Measurements from ENCODE around the gene TMEM131L.

TMEM131L gene

DNA sequence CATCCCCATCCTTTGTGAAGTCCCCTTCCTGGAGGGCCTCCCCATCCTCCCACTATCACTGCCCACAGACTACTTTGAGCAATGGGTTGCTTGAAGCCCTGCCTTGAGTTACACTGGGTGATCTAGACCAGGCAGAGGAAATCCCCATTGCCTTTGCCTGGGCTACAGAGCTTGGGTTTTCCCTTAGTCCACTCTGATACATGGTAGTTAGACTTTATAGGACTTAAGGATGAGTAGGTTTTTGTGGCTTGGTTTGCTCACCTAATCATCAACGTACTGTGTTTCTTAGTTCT lies 56.6 kb downstream of the TMEM131L start:
- Histone ChIP-seq H4K8ac (ENCODE audit: low read length) (no peak overlapping the region), H4K91ac (ENCODE audit: low read length) (no peak overlapping the region), H2BK120ac (ENCODE audit: low read depth, low read length) (no peak overlapping the region), H3K27me3 (ENCODE audit: control insufficient read depth in 1 of 2, insufficient read depth in 1 of 2, low read length in 2 of 2) (no peaks in the 10 kb centered on the region), H3K4ac (ENCODE audit: low read depth in 1 of 2, low read length in 2 of 2) (no peak overlapping the region), H3K27ac (ENCODE audit: low read length, poor library complexity, severe bottlenecking) (no peak overlapping the region), H3K14ac (ENCODE audit: low read length in 2 of 2) (no peak overlapping the region), H2AK5ac (ENCODE audit: low read length, severe bottlenecking) (no peak overlapping the region), H2BK5ac (ENCODE audit: low read depth, low read length, poor library complexity, severe bottlenecking) (no peak overlapping the region), H2BK15ac (ENCODE audit: low read depth, poor library complexity, severe bottlenecking) (no peak overlapping the region), H3K23ac (ENCODE audit: low read length in 2 of 2) (no peak overlapping the region), H2BK12ac (ENCODE audit: low read length in 2 of 2) (no peak overlapping the region), H3K4me1 (ENCODE audit: control insufficient read depth, insufficient read depth, low read depth, low read length) (peaks cover 2% of the 10 kb centered on the region), H3K9ac (ENCODE audit: low read length) (no peak overlapping the region), H3K4me3 (ENCODE audit: insufficient read depth in 1 of 2, low read depth in 1 of 2, low read length in 2 of 2) (no peak overlapping the region), H3K9me3 (ENCODE audit: control insufficient read depth, low read length) (no peaks in the 10 kb centered on the region), H2AFZ (ENCODE audit: low read depth, low read length) (no peak overlapping the region), H3K4me2 (ENCODE audit: low read length, poor library complexity, severe bottlenecking) (no peak overlapping the region), H3K18ac (ENCODE audit: low read depth in 1 of 2, low read length in 2 of 2) (no peak overlapping the region), H3K36me3 (ENCODE audit: control insufficient read depth in 1 of 2, insufficient read depth in 2 of 2, low read depth in 1 of 2, low read length in 2 of 2) (no peaks in the 10 kb centered on the region), H3K79me1 (replicated peaks; ENCODE audit: low read length, poor library complexity, severe bottlenecking) (peaks cover 21% of the 10 kb centered on the region)
- no CpG with 5 or more reads among the region's 1 CpG for WGBS
- DNase-seq = no peak

DNA sequence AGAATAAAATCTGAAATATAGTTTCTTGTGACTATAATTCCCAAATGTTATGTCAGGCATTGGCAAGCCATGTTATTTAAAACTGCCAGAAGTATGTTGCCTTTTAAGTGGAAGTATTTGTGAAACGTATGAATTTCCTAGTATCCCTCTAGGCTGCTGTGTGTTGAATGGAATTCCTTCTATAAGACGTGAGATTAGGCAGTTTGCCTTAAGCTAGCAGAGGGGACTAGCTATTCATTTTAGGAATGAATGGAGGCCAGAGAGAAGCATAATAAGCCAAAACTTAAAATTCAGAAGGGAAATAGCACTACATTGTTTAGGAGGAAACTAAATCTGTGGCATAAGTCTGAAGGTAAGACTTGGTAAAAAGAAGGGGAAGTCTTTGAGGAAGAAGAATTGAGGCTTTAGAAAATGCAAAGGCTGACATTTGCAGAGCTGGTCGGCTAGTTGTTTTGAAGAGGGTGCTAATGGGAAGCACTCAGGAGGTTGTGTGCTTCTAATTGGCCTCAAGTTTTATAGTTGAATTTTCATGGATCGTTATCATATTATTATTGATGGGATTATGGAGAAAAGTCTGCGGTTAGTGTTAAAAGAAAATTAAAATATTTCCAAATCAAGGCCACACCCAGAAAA lies 57.1 kb downstream of the TMEM131L start:
- Histone ChIP-seq H3K4me1 (ENCODE audit: control insufficient read depth, insufficient read depth, low read depth, low read length) (peaks cover 2% of the 10 kb centered on the region), H4K8ac (ENCODE audit: low read length) (no peak overlapping the region), H2BK5ac (ENCODE audit: low read depth, low read length, poor library complexity, severe bottlenecking) (no peak overlapping the region), H3K4me3 (ENCODE audit: insufficient read depth in 1 of 2, low read depth in 1 of 2, low read length in 2 of 2) (no peak overlapping the region), H2AFZ (ENCODE audit: low read depth, low read length) (no peak overlapping the region), H3K4ac (ENCODE audit: low read depth in 1 of 2, low read length in 2 of 2) (no peak overlapping the region), H3K36me3 (ENCODE audit: control insufficient read depth in 1 of 2, insufficient read depth in 2 of 2, low read depth in 1 of 2, low read length in 2 of 2) (no peaks in the 10 kb centered on the region), H3K14ac (ENCODE audit: low read length in 2 of 2) (no peak overlapping the region), H3K79me1 (replicated peaks; ENCODE audit: low read length, poor library complexity, severe bottlenecking) (peaks cover 19% of the 10 kb centered on the region), H2AK5ac (ENCODE audit: low read length, severe bottlenecking) (no peak overlapping the region), H3K4me2 (ENCODE audit: low read length, poor library complexity, severe bottlenecking) (no peak overlapping the region), H3K9me3 (ENCODE audit: control insufficient read depth, low read length) (no peaks in the 10 kb centered on the region), H4K91ac (ENCODE audit: low read length) (no peak overlapping the region), H3K18ac (ENCODE audit: low read depth in 1 of 2, low read length in 2 of 2) (no peak overlapping the region), H3K23ac (ENCODE audit: low read length in 2 of 2) (no peak overlapping the region), H3K27ac (ENCODE audit: low read length, poor library complexity, severe bottlenecking) (no peak overlapping the region), H3K27me3 (ENCODE audit: control insufficient read depth in 1 of 2, insufficient read depth in 1 of 2, low read length in 2 of 2) (no peaks in the 10 kb centered on the region), H2BK12ac (ENCODE audit: low read length in 2 of 2) (no peak overlapping the region), H2BK120ac (ENCODE audit: low read depth, low read length) (no peak overlapping the region), H3K9ac (ENCODE audit: low read length) (no peak overlapping the region), H2BK15ac (ENCODE audit: low read depth, poor library complexity, severe bottlenecking) (no peak overlapping the region)
- 76% methylated on average over 3 of the region's 5 CpGs for WGBS
- no peak for DNase-seq

DNA sequence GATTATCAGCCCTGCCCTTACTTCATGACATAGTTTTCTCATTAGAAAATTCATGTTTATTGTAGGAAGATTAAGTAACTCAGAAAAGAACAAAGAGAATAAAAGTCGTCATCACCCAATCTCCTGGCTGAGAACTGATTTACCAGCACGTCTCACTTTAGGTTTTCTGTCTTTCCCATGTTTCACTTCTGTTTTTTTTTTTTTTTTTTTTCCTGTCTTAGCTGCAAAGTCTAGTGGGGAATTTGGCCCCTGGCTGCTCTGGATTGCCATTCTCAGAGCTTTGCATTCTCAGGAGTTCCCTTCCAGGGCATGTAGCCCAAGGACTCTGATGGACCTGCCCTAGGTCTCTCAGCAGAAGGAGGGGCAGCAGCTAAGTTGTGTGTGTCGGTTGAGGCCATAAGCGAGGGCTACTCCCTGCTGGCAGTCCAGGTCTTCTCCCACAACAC lies 57.8 kb downstream of the TMEM131L start:
- 90% methylated on average over 3 of the region's 4 CpGs for WGBS
- no peaks in the 10 kb centered on the region for H3K9me3 ChIP-seq (ENCODE audit: control insufficient read depth, low read length)
- no peak overlapping the region for H3K4me3 ChIP-seq (ENCODE audit: insufficient read depth in 1 of 2, low read depth in 1 of 2, low read length in 2 of 2)
- peaks cover 19% of the 10 kb centered on the region for H3K79me1 ChIP-seq (replicated peaks; ENCODE audit: low read length, poor library complexity, severe bottlenecking)
- H4K91ac ChIP-seq (ENCODE audit: low read length) = no peak overlapping the region
- H3K27me3 ChIP-seq (ENCODE audit: control insufficient read depth in 1 of 2, insufficient read depth in 1 of 2, low read length in 2 of 2) = no peaks in the 10 kb centered on the region
- H3K23ac ChIP-seq (ENCODE audit: low read length in 2 of 2) = no peak overlapping the region
- H3K36me3 ChIP-seq (ENCODE audit: control insufficient read depth in 1 of 2, insufficient read depth in 2 of 2, low read depth in 1 of 2, low read length in 2 of 2) = no peaks in the 10 kb centered on the region
- no peak overlapping the region for H3K4ac ChIP-seq (ENCODE audit: low read depth in 1 of 2, low read length in 2 of 2)
- H2BK12ac ChIP-seq (ENCODE audit: low read length in 2 of 2) = no peak overlapping the region
- no peak overlapping the region for H2BK5ac ChIP-seq (ENCODE audit: low read depth, low read length, poor library complexity, severe bottlenecking)
- no peak overlapping the region for H3K18ac ChIP-seq (ENCODE audit: low read depth in 1 of 2, low read length in 2 of 2)
- H2AK5ac ChIP-seq (ENCODE audit: low read length, severe bottlenecking) = no peak overlapping the region
- H2BK15ac ChIP-seq (ENCODE audit: low read depth, poor library complexity, severe bottlenecking) = no peak overlapping the region
- H3K4me2 ChIP-seq (ENCODE audit: low read length, poor library complexity, severe bottlenecking) = no peak overlapping the region
- no peak overlapping the region for H3K27ac ChIP-seq (ENCODE audit: low read length, poor library complexity, severe bottlenecking)
- H2BK120ac ChIP-seq (ENCODE audit: low read depth, low read length) = no peak overlapping the region
- H3K9ac ChIP-seq (ENCODE audit: low read length) = no peak overlapping the region
- no peak overlapping the region for H2AFZ ChIP-seq (ENCODE audit: low read depth, low read length)
- no peak for DNase-seq
- H3K4me1 ChIP-seq (ENCODE audit: control insufficient read depth, insufficient read depth, low read depth, low read length) = peaks cover 2% of the 10 kb centered on the region
- H3K14ac ChIP-seq (ENCODE audit: low read length in 2 of 2) = no peak overlapping the region
- no peak overlapping the region for H4K8ac ChIP-seq (ENCODE audit: low read length)

GRCh38 chr4:153524682-153525081 lies 58.5 kb downstream of the TMEM131L start:
- Histone ChIP-seq H3K36me3 (ENCODE audit: control insufficient read depth in 1 of 2, insufficient read depth in 2 of 2, low read depth in 1 of 2, low read length in 2 of 2) (no peaks in the 10 kb centered on the region), H4K91ac (ENCODE audit: low read length) (no peak overlapping the region), H4K8ac (ENCODE audit: low read length) (no peak overlapping the region), H3K4me3 (ENCODE audit: insufficient read depth in 1 of 2, low read depth in 1 of 2, low read length in 2 of 2) (no peak overlapping the region), H3K9me3 (ENCODE audit: control insufficient read depth, low read length) (no peaks in the 10 kb centered on the region), H3K79me1 (replicated peaks; ENCODE audit: low read length, poor library complexity, severe bottlenecking) (peaks cover 19% of the 10 kb centered on the region), H3K23ac (ENCODE audit: low read length in 2 of 2) (no peak overlapping the region), H3K9ac (ENCODE audit: low read length) (no peak overlapping the region), H2BK15ac (ENCODE audit: low read depth, poor library complexity, severe bottlenecking) (no peak overlapping the region), H3K4me2 (ENCODE audit: low read length, poor library complexity, severe bottlenecking) (no peak overlapping the region), H2AFZ (ENCODE audit: low read depth, low read length) (no peak overlapping the region), H3K4me1 (ENCODE audit: control insufficient read depth, insufficient read depth, low read depth, low read length) (peaks cover 2% of the 10 kb centered on the region), H3K27me3 (ENCODE audit: control insufficient read depth in 1 of 2, insufficient read depth in 1 of 2, low read length in 2 of 2) (no peaks in the 10 kb centered on the region), H2AK5ac (ENCODE audit: low read length, severe bottlenecking) (no peak overlapping the region), H3K4ac (ENCODE audit: low read depth in 1 of 2, low read length in 2 of 2) (no peak overlapping the region), H2BK120ac (ENCODE audit: low read depth, low read length) (no peak overlapping the region), H3K14ac (ENCODE audit: low read length in 2 of 2) (no peak overlapping the region), H2BK12ac (ENCODE audit: low read length in 2 of 2) (no peak overlapping the region), H2BK5ac (ENCODE audit: low read depth, low read length, poor library complexity, severe bottlenecking) (no peak overlapping the region), H3K27ac (ENCODE audit: low read length, poor library complexity, severe bottlenecking) (no peak overlapping the region), H3K18ac (ENCODE audit: low read depth in 1 of 2, low read length in 2 of 2) (no peak overlapping the region)
- no peak for DNase-seq
- WGBS = 95% methylated on average over 3 of the region's 4 CpGs
